ENCODE measurements around the gene KIF2B.

- no peak for TF ChIP-seq CTCF (IDR thresholded peaks at IDR 0.05)
- TF ChIP-seq POLR2A (IDR thresholded peaks at IDR 0.05) = no peak
Observed at GRCh38 chr17:53794875-53795274, 27.9 kb upstream of the KIF2B start.

All from uterus (tissue), 2 donors.